ENCODE data around the gene WDPCP.
"Not testable (repeated sequence)": the region's sequence is repeated elsewhere in the genome, so short reads cannot be mapped to it uniquely, and the experiment has no call there.

WDPCP gene

GRCh38 chr2:63576546-63576945, 11.7 kb downstream of the WDPCP start:
- Histone ChIP-seq H3K4me3 (ENCODE audit: insufficient read length, low read depth) (no peak overlapping the region), H3K27me3 (ENCODE audit: insufficient read depth, insufficient read length) (no peaks in the 10 kb centered on the region), H3K9ac (ENCODE audit: insufficient read length, low read depth) (no peak overlapping the region), H3K9me3 (ENCODE audit: insufficient read depth, low read length) (peaks cover 16% of the 10 kb centered on the region; the same call in 1 of the 2 replicates), H3K36me3 (ENCODE audit: insufficient read depth, insufficient read length, low read length) (no peaks in the 10 kb centered on the region), H3K4me1 (ENCODE audit: insufficient read depth, insufficient read length) (no peaks in the 10 kb centered on the region)
- TF ChIP-seq SUZ12 (IDR thresholded peaks at IDR 0.05; ENCODE audit: extremely low read depth, insufficient read depth, insufficient read length) = no peak
- no peak for TF ChIP-seq YY1 (IDR thresholded peaks at IDR 0.05; ENCODE audit: insufficient read depth, insufficient read length)
- no peak for DNase-seq (ENCODE audit: low read depth, low spot score)

GRCh38 chr2:63573726-63574345, 14.4 kb downstream of the WDPCP start:
- not testable (repeated sequence) for H3K27me3 ChIP-seq (ENCODE audit: insufficient read depth, insufficient read length); DNase-seq (ENCODE audit: low read depth, low spot score); H3K4me3 ChIP-seq (ENCODE audit: insufficient read length, low read depth); H3K9ac ChIP-seq (ENCODE audit: insufficient read length, low read depth); H3K36me3 ChIP-seq (ENCODE audit: insufficient read depth, insufficient read length, low read length); H3K4me1 ChIP-seq (ENCODE audit: insufficient read depth, insufficient read length)
- H3K9me3 ChIP-seq (ENCODE audit: insufficient read depth, low read length) = peaks cover 16% of the 10 kb centered on the region; the same call in 1 of the 2 replicates

- H3K27me3 ChIP-seq (ENCODE audit: insufficient read depth, insufficient read length); DNase-seq (ENCODE audit: low read depth, low spot score); H3K4me1 ChIP-seq (ENCODE audit: insufficient read depth, insufficient read length); H3K9ac ChIP-seq (ENCODE audit: insufficient read length, low read depth); H3K36me3 ChIP-seq (ENCODE audit: insufficient read depth, insufficient read length, low read length); H3K4me3 ChIP-seq (ENCODE audit: insufficient read length, low read depth): not testable (repeated sequence)
- peaks cover 17% of the 10 kb centered on the region; the same call in 1 of the 2 replicates for H3K9me3 ChIP-seq (ENCODE audit: insufficient read depth, low read length)
Measured at GRCh38 chr2:63573026-63573425, 15.3 kb downstream of the WDPCP start.

- H3K27me3 ChIP-seq (ENCODE audit: insufficient read depth, insufficient read length) = no peaks in the 10 kb centered on the region
- peaks cover 21% of the 10 kb centered on the region for H3K9me3 ChIP-seq (ENCODE audit: insufficient read depth, low read length)
- H3K9ac ChIP-seq (ENCODE audit: insufficient read length, low read depth) = no peak overlapping the region
- no peaks in the 10 kb centered on the region for H3K4me1 ChIP-seq (ENCODE audit: insufficient read depth, insufficient read length)
- TF ChIP-seq SUZ12 (IDR thresholded peaks at IDR 0.05; ENCODE audit: extremely low read depth, insufficient read depth, insufficient read length) (no peak), YY1 (IDR thresholded peaks at IDR 0.05; ENCODE audit: insufficient read depth, insufficient read length) (no peak), ZNF274 (IDR thresholded peaks at IDR 0.05; ENCODE audit: low read depth, low read length) (no peak)
- DNase-seq (ENCODE audit: low read depth, low spot score) = no peak
- no peaks in the 10 kb centered on the region for H3K36me3 ChIP-seq (ENCODE audit: insufficient read depth, insufficient read length, low read length)
- H3K4me3 ChIP-seq (ENCODE audit: insufficient read length, low read depth) = no peak overlapping the region
Measured at GRCh38 chr2:63572001-63572400, 16.3 kb downstream of the WDPCP start.

- no peak for TF ChIP-seq ZNF274 (IDR thresholded peaks at IDR 0.05; ENCODE audit: low read depth, low read length)
- Histone ChIP-seq H3K4me1 (ENCODE audit: insufficient read depth, insufficient read length) (no peaks in the 10 kb centered on the region), H3K36me3 (ENCODE audit: insufficient read depth, insufficient read length, low read length) (no peaks in the 10 kb centered on the region), H3K9ac (ENCODE audit: insufficient read length, low read depth) (no peak overlapping the region), H3K27me3 (ENCODE audit: insufficient read depth, insufficient read length) (no peaks in the 10 kb centered on the region), H3K9me3 (ENCODE audit: insufficient read depth, low read length) (peaks cover 21% of the 10 kb centered on the region), H3K4me3 (ENCODE audit: insufficient read length, low read depth) (no peak overlapping the region)
- DNase-seq (ENCODE audit: low read depth, low spot score) = no peak
Measured at GRCh38 chr2:63571291-63571690, 17.0 kb downstream of the WDPCP start.

GRCh38 chr2:63569740-63570139, 18.5 kb downstream of the WDPCP start:
- Histone ChIP-seq H3K36me3 (ENCODE audit: insufficient read depth, insufficient read length, low read length) (no peaks in the 10 kb centered on the region), H3K27me3 (ENCODE audit: insufficient read depth, insufficient read length) (no peaks in the 10 kb centered on the region), H3K9me3 (ENCODE audit: insufficient read depth, low read length) (peaks cover 17% of the 10 kb centered on the region), H3K9ac (ENCODE audit: insufficient read length, low read depth) (no peak overlapping the region), H3K4me3 (ENCODE audit: insufficient read length, low read depth) (no peak overlapping the region), H3K4me1 (ENCODE audit: insufficient read depth, insufficient read length) (no peaks in the 10 kb centered on the region)
- TF ChIP-seq ZNF274 (IDR thresholded peaks at IDR 0.05; ENCODE audit: low read depth, low read length) = no peak
- no peak for TF ChIP-seq YY1 (IDR thresholded peaks at IDR 0.05; ENCODE audit: insufficient read depth, insufficient read length)
- TF ChIP-seq SUZ12 (IDR thresholded peaks at IDR 0.05; ENCODE audit: extremely low read depth, insufficient read depth, insufficient read length) = no peak
- DNase-seq (ENCODE audit: low read depth, low spot score) = no peak

GRCh38 chr2:63562751-63563150, 25.5 kb downstream of the WDPCP start:
- H3K27me3 ChIP-seq (ENCODE audit: insufficient read depth, insufficient read length) = no peaks in the 10 kb centered on the region
- no peak for DNase-seq (ENCODE audit: low read depth, low spot score)
- H3K4me3 ChIP-seq (ENCODE audit: insufficient read length, low read depth) = no peak overlapping the region
- no peaks in the 10 kb centered on the region for H3K36me3 ChIP-seq (ENCODE audit: insufficient read depth, insufficient read length, low read length)
- TF ChIP-seq YY1 (IDR thresholded peaks at IDR 0.05; ENCODE audit: insufficient read depth, insufficient read length) (no peak), ZNF274 (IDR thresholded peaks at IDR 0.05; ENCODE audit: low read depth, low read length) (no peak), SUZ12 (IDR thresholded peaks at IDR 0.05; ENCODE audit: extremely low read depth, insufficient read depth, insufficient read length) (no peak)
- no peak overlapping the region for H3K9ac ChIP-seq (ENCODE audit: insufficient read length, low read depth)
- no peaks in the 10 kb centered on the region for H3K4me1 ChIP-seq (ENCODE audit: insufficient read depth, insufficient read length)
- 0 out of 2 replicates have a peak, but pooled peaks cover under 1% of the 10 kb centered on the region for H3K9me3 ChIP-seq (ENCODE audit: insufficient read depth, low read length)

GRCh38 chr2:63558922-63559321, 29.4 kb downstream of the WDPCP start:
- not testable (repeated sequence) for DNase-seq (ENCODE audit: low read depth, low spot score); H3K4me3 ChIP-seq (ENCODE audit: insufficient read length, low read depth); H3K27me3 ChIP-seq (ENCODE audit: insufficient read depth, insufficient read length); H3K4me1 ChIP-seq (ENCODE audit: insufficient read depth, insufficient read length); H3K9ac ChIP-seq (ENCODE audit: insufficient read length, low read depth); H3K36me3 ChIP-seq (ENCODE audit: insufficient read depth, insufficient read length, low read length); H3K9me3 ChIP-seq (ENCODE audit: insufficient read depth, low read length)

- H3K4me3 ChIP-seq (ENCODE audit: insufficient read length, low read depth); H3K9me3 ChIP-seq (ENCODE audit: insufficient read depth, low read length); H3K27me3 ChIP-seq (ENCODE audit: insufficient read depth, insufficient read length): not testable (repeated sequence)
Measured at GRCh38 chr2:63557819-63558218, 30.5 kb downstream of the WDPCP start.

More at GRCh38 chr2:63557819-63558218, 30.5 kb downstream of the WDPCP start:
- not testable (repeated sequence) for H3K9ac ChIP-seq (ENCODE audit: insufficient read length, low read depth); H3K36me3 ChIP-seq (ENCODE audit: insufficient read depth, insufficient read length, low read length); H3K4me1 ChIP-seq (ENCODE audit: insufficient read depth, insufficient read length); DNase-seq (ENCODE audit: low read depth, low spot score)
